ENCODE measurements around the gene AMACR.

AMACR gene

GRCh38 chr5:33937017-33937706 is 70.7 kb downstream of the AMACR start:
- ATAC-seq (no peak), DNase-seq (no peak)
- Mint-ChIP-seq H3K27me3 (peaks cover 71% of the 10 kb centered on the region), H3K4me1 (peaks cover 11% of the 10 kb centered on the region), H3K9me3 (no peaks in the 10 kb centered on the region), H3K4me3 (no peak overlapping the region), H3K27ac (no peak overlapping the region)

GRCh38 chr5:33936381-33937016 is 71.4 kb downstream of the AMACR start, which contains the start of gene RXFP3:
Gene RXFP3, plus strand, starts transcription at chr5:33936386. Its CDS starts 355 bp downstream, at chr5:33936741.
- ATAC-seq (no peak), DNase-seq (no peak)
- H3K4me3 Mint-ChIP-seq = peak within 1 kb of the TSS; percentile 12 to 44
- no peak within 1 kb of the TSS for H3K27ac Mint-ChIP-seq
- peaks cover 11% of the 10 kb centered on the region for H3K4me1 Mint-ChIP-seq
- H3K9me3 Mint-ChIP-seq = no peaks in the 10 kb centered on the region
- peaks cover 68% of the 10 kb centered on the region for H3K27me3 Mint-ChIP-seq

Measured in stimulated activated naive CD8-positive, alpha-beta T cell treated with anti-CD3 and anti-CD28 coated beads, Interleukin-15, amount 100 ng/mL, for 72 hours (primary cell).